Gastrocnemius medialis (tissue), 4 donors: ENCODE measurements around the gene NEDD4.

Experiments used
- CTCF ChIP-seq, 5 experiments: fragments of 450-650 bp in 3 of 5; fragments of 200-600 bp in 2 of 5; sonication (generic) in 2 of 5; IDR thresholded peaks in 4 of 5; conservative IDR thresholded peaks in 1 of 5; 1 replicate in 4 of 5; 2 replicates in 1 of 5; pipeline ENCODE4 v1.5.1; 2016 to 2019; ENCODE audit warnings: antibody characterized with exemption in 5 of 5, mild to moderate bottlenecking in 3 of 5, moderate library complexity in 3 of 5
- POLR2A ChIP-seq, 2 donors: fragments of 450-650 bp; IDR thresholded peaks; one replicate each; pipeline ENCODE4 v1.6.1; 2017; ENCODE audit warnings: antibody characterized with exemption in 2 of 2, mild to moderate bottlenecking in 2 of 2, moderate library complexity in 2 of 2

GRCh38 chr15:55869660-55870059, 123.8 kb downstream of the NEDD4 start:
- TF ChIP-seq CTCF (IDR thresholded peaks at IDR 0.05 in 4 of 5, conservative IDR thresholded peaks at IDR 0.05 in 1 of 5) = no peak
- TF ChIP-seq POLR2A (IDR thresholded peaks at IDR 0.05) = no peak
